ENCODE measurements around the gene ITGB8.
"Not testable (repeated sequence)": the region's sequence is repeated elsewhere in the genome, so short reads cannot be mapped to it uniquely, and the experiment has no call there.

ITGB8 gene

GRCh38 chr7:20381406-20382034 lies 50.8 kb downstream of the ITGB8 start:
- DNase-seq (ENCODE audit: low spot score), result no peak

DNA sequence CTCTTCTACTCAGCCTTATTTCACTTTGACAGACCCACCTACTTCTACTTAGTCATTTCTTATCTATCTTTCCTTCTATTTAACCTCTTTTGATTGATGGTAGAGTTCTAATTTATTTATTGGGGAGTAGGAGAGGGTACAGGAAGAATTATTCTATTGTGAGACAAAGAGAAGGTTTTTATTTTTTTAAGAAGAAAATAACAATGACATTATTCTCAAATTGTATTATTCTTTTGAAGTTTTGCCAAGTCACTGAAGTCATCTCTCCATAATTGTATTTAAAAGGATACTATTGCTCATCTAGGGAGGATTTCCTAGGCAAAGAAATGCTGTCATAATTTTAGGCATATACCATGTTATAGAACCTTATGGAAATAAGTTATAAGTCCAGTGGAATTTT lies 52.7 kb downstream of the ITGB8 start:
- no peak for DNase-seq (ENCODE audit: low spot score)

DNA sequence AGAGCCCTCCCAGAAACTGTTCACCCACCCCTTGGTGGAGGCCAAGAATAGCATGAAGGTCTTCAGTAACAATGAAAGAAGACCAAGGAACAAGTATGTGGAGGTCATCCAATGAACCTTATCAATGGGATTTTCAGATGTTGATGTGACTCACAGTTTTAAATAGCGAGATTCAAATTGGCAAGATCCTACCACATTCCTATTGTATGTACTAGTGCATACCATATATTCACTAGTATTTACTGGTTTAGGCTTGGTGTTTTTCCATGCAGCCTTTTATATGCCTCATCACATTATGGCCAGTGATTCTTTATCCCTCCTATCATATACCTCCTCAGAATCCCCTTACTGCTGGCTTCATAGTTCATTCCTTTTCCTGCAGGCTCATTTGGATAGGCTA lies 54.4 kb downstream of the ITGB8 start:
- DNase-seq (ENCODE audit: low spot score), result peak; percentile 13

- DNase-seq (ENCODE audit: low spot score), result no peak
These were observed 57.4 kb downstream of the ITGB8 start for GRCh38 chr7:20388084-20388483.

DNA sequence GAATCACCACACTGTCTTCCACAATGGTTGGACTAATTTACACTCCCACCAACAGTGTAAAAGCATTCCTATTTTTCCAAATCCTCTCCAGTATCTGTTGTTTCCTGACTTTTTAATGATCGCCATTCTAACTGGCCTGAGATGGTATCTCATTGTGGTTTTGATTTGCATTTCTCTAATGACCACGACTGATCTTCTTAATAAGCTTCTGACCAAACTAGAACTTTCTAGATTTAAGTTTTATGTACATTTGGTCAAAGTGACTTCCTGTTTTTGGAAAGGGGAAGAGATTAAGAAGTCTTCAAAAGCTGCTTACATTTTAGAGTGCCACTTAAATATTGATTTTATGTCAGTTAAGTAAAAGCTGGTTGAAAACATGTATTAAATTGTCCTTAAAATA lies 58.5 kb downstream of the ITGB8 start:
- not testable (repeated sequence) for DNase-seq (ENCODE audit: low spot score)

DNA sequence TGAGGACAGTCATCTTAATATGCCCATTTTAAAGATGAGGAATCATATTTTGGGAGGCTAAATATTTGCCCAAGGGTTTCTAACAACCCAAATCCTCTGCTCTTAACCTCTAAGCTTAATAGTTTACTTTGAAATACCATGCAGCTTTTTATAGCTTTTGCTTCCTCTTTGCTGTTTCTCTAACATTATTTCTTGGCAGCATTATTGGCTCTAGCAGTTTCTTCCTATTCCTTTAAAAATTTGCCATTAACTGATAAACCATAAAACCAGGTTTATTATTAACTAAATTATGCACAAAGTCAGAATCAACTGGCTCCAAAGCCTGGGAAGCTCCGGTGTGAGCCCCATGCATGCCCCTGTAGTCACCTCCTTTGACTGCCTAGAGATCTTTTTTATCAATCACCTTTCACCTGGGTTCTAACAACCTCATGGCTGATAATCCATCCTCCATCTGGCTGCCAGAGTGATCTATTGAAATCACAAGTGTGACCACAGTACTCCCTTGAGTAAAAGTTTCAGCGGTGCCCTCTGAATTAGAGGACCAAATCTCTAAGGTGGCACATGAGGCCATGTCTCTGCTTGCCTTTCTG lies 62.4 kb downstream of the ITGB8 start:
- no peak for DNase-seq (ENCODE audit: low spot score)

GRCh38 chr7:20393616-20394015 lies 62.9 kb downstream of the ITGB8 start:
- no peak for DNase-seq (ENCODE audit: low spot score)

GRCh38 chr7:20394284-20394683 lies 63.6 kb downstream of the ITGB8 start:
- no peak for DNase-seq (ENCODE audit: low spot score)

DNA sequence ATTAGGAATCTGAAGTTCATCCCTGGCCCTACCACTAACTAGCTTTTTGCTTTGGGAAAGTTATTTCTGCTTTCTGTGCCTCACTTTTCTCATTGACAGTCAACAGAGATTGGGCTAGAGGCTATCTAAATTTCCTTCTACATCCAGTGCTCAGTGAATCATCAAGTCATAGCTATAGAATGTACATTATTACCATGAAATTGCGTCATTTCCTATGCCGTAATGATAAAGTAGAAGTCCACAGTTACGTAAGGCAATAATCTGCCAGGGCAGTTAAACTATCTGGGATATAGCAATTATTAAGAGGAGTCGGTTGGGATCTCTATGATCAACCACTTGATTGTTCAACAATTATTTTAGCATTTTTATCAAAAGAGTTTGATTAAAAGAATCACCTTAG lies 64.4 kb downstream of the ITGB8 start:
- DNase-seq (ENCODE audit: low spot score), result no peak

GRCh38 chr7:20395511-20395910 lies 64.8 kb downstream of the ITGB8 start:
- DNase-seq (ENCODE audit: low spot score), result no peak

GRCh38 chr7:20399521-20399920 lies 68.8 kb downstream of the ITGB8 start:
- no peak for DNase-seq (ENCODE audit: low spot score)

GRCh38 chr7:20401861-20402746 lies 71.4 kb downstream of the ITGB8 start:
- no peak for DNase-seq (ENCODE audit: low spot score)

- DNase-seq (ENCODE audit: low spot score), result peak; percentile 9
These were observed 72.1 kb downstream of the ITGB8 start for GRCh38 chr7:20402747-20403230.

DNA sequence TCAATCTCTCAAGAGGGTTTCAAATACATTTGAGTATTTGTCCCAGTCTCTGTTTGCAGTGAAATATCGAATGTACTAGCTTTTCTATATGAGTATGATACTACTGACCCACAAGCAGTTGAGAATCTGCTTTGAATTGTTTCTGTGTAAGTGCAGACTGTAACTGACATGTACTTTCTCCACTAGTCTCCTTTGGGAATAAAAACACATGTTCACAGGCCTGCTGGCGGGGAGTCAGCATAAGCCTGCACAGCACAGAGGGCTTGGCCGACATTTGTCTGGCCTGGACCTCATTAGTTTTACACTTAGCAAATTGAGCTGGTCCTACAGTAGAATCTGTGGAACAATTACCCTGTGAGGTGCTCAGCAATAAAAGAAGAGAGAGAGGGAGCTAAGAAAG lies 72.6 kb downstream of the ITGB8 start:
- no peak for DNase-seq (ENCODE audit: low spot score)

GRCh38 chr7:20404320-20404719 lies 73.6 kb downstream of the ITGB8 start:
- no peak for DNase-seq (ENCODE audit: low spot score)

GRCh38 chr7:20407585-20408466 lies 77.1 kb downstream of the ITGB8 start:
- peak; percentile 61 for DNase-seq (ENCODE audit: low spot score)

DNA sequence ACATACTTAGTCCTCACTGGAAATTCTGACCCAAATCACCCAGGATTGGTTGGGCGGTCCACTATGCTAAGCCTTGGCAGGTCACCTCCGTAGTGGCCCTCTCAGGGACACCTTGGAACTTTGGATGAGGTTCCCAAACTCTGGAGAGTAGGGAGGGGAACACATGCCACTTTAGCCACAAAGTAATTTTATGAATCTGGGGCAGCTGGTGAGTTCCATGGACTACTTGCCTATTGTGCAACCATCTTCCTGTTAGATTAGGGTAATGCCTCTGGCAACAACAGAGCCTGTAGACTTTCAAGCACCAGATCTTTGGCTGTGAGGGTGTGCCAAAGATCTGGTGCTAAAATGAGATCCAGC lies 77.7 kb downstream of the ITGB8 start:
- DNase-seq (ENCODE audit: low spot score), result peak; percentile 41

- DNase-seq (ENCODE audit: low spot score), result no peak
These were observed 79.3 kb downstream of the ITGB8 start for GRCh38 chr7:20409961-20410360.

- DNase-seq (ENCODE audit: low spot score), result no peak
These were observed 80.7 kb downstream of the ITGB8 start for GRCh38 chr7:20411372-20411771.

GRCh38 chr7:20412032-20412431 lies 81.3 kb downstream of the ITGB8 start:
- no peak for DNase-seq (ENCODE audit: low spot score)

GRCh38 chr7:20417260-20417659 lies 86.6 kb downstream of the ITGB8 start:
- no peak for DNase-seq (ENCODE audit: low spot score)

All from AG08395 (cell line).